NCI-H524 treated with DMSO at 0.1 percent for 48 hours (cell line): ENCODE measurements around the gene DAPL1.
"Not testable (repeated sequence)": the region's sequence is repeated elsewhere in the genome, so short reads cannot be mapped to it uniquely, and the experiment has no call there.

Experiments used
- DNase-seq: peaks from one replicate; lab custom pipeline; 2025; lab: John Stamatoyannopoulos, UW

Gene DAPL1

DNA sequence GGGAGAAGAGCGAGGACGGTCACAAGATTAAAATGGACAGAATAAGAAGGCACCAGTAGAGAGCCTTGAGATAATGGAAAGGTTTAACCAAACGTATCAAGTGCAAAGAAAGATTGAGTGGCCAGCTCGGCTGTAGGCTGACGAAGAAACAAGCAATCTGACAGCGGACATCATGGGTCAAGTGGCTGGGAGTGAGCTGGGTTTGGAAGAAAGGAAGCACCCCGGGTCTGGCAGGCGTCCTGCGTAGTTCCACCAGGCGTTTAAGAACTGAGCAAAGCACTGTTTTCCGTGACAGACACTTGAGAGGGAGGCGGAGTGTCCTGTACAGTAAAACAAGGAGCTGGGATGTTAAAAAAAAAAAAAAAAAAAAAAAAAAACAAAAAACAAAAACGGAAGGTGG is 27.1 kb downstream of the DAPL1 start:
- no peak for DNase-seq

DNA sequence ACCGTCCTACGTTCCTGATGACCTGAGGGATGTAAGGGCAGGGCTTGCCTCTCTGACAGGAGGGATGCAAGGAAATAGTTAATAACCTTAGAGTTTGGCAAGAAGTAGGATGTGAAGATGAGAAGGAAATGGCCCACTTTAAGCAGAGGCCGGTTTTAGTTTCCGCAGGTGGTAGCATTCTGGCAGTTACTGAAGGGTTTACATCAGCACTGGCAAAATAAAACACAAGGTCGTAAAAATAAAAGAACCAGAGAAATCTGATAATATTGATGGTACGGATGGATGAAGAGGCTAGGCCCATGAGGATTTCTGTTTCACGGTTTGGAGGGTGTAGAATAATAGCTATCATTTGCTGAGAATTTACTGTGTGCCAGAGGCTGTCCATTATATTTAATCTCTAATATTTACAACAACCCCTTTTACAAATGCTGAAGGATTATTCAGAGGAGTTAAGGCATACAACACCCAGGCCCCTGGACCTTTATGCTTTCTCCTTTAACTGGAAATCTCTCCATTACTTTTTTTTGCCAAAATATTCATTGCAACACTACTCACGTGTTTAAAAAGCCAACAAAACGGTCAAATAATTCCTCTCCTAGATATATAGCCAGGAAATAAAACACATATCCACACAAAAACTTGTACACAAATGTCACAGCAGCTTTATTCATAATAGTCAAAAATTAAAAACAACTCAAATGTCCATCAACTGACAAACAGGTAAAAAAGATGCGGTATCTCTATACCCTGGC is 28.5 kb downstream of the DAPL1 start:
- DNase-seq = no peak

- DNase-seq = no peak
Measured at GRCh38 chr2:158825021-158825420, 29.9 kb downstream of the DAPL1 start.

DNA sequence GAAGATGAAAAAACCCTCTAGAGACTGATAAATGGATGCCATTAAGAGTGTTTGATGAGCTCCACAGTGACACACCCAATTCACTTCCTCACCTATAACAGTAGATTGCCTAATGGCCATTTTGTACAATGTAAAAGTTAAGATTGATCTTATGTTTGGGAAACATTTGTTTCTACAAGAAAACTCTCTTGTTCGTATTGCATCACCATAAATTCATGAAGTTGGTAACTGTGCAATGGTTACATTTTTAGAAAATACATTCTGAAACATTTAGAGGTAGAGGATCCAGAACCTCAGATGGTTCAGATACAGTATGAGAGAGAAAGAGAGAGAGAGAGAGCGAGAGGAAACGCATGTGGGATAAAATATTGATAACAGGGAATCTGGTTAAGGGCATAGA is 31.8 kb downstream of the DAPL1 start:
- no peak for DNase-seq

DNA sequence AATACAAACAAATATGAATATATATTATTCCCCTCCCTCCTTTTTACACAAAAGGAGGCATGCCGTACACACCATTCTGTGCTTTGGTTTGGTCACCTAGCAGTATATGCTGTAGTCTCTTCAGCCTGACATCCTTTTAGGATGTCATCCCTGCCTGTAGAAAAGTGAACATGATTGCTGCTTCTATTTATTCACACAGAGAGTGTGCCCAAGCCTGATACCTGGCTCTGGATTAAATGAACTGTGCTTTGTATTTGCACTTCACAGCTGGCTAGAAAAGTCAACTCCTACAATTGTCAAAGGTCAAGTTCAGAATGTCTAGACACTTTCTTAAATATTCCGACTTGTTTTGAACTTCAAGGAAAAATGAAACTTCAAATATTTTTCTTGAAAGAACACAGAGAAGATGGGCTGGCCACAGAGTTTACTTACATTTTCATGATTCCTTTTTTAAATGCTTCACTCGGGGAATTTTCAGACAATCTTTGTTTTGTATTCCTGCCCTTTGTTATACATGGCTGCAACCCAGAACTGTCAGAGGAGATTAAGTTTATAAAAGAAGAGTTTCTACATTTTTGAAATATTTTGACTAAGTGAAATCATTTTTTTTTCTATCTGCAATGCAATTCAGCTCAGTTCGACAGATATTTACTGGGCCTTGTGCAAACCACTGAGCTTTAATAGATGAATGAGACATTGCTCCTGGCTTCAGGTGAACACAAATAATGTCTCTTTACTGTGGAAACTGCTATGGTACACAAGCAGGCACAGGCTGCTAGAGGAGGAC is 33.5 kb downstream of the DAPL1 start:
- no peak for DNase-seq

GRCh38 chr2:158829167-158829566 is 34.0 kb downstream of the DAPL1 start:
- DNase-seq = no peak

- no peak for DNase-seq
Measured at GRCh38 chr2:158830201-158830600, 35.1 kb downstream of the DAPL1 start.

DNA sequence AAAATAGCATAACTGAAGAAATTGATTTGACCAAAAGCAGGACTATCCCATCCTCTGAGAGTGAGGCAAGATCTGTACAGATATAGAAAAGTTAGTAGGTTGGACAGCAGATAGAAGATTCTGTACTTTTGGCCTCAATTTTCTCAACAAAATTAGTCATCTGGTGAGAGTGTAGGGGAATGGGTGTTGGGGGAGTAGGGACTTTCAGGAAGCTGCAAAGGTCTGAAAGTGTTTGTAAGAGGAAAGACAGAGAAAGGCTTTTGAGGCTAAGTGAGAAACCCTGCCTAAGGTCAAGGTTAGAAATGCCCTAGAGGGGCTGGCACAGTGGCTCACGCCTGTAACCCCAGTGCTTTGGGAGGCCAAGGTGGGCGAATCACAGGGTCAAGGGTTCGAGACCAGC is 40.3 kb downstream of the DAPL1 start:
- DNase-seq = no peak

DNA sequence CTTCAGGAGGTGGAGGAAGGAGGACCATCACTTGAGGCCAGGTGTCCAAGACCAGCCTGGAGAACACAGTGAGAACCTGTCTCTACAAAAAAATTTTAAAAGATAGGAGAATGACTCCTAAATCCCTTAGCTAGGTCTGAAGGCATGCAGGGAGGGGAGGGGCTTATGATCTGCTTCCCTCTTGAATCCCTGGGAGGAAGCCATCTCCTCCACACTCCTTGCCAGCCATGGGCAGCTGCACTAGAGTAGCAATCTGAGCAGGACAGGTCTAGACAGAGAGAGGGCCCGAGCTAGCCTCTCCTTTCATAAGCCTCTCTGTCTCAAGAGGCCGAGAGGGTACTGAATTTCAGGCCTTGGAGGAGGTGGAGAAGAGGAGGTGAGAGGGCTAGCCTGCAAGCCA is 42.5 kb downstream of the DAPL1 start:
- no peak for DNase-seq

GRCh38 chr2:158841850-158842249 is 46.7 kb downstream of the DAPL1 start:
- no peak for DNase-seq

DNA sequence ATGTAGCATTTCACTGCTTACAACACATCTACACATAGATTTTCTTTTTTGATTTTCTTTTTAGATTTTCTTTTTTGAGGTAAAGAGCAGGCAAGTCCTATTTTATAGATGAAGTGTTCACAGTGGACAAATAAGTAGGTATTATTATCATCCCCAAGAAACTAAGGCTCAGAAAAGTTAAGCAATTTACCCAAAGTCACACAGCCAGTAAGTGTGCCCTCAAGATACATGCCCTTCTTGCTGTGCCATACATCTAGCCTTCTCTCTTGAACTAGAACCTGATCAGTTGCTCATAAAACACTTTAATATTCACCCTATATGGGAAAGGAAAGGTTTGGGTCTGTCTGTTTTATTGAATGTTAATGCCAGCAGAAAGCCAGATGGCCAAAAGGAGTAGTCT is 50.3 kb downstream of the DAPL1 start:
- no peak for DNase-seq

GRCh38 chr2:158845859-158846258 is 50.7 kb downstream of the DAPL1 start:
- no peak for DNase-seq

GRCh38 chr2:158847526-158847925 is 52.4 kb downstream of the DAPL1 start:
- DNase-seq = not testable (repeated sequence)

DNA sequence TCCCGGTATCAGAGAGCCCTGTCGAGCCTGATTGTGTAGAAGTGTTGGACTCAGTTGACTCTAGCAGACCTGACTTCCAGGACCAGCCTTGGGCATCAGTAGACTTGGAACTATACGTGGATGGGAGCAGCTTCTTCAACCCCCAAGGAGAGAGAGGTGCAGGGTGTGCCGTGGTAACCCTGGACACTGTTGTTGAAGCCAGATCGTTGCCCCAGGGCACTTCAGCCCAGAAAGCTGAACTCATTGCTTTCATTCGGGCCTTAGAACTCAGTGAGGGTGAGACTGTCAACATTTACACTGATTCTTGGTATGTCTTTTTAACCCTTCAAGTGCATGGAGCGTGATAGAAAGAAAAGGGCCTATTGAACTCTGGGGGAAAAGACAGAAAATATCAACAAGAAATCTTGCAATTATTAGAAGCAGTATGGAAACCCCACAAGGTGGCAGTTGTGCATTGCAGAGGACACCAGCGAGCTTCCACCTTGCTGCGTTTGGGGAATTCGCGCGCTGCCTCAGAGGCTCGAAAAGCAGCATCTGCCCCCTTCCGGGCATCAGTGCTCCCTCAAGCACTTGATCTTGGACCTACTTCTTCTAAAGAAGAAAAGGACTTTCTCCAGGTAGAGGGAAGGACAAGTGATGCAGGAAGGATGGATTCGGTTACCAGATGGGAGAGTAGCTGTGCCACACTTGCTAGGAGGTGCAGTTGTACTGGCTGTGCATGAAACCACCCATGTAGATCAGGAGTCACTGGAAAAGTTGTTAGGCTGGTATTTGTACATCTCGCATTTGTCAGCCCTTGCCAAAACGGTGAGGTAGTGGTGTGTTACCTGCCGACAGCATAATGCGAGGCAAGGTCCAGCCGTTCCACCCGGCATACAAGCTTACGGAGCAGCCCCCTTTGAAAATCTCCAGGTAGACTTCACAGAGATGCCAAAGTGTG is 53.2 kb downstream of the DAPL1 start:
- not testable (repeated sequence) for DNase-seq

- DNase-seq = not testable (repeated sequence)
Measured at GRCh38 chr2:158860179-158860578, 65.1 kb downstream of the DAPL1 start.

DNA sequence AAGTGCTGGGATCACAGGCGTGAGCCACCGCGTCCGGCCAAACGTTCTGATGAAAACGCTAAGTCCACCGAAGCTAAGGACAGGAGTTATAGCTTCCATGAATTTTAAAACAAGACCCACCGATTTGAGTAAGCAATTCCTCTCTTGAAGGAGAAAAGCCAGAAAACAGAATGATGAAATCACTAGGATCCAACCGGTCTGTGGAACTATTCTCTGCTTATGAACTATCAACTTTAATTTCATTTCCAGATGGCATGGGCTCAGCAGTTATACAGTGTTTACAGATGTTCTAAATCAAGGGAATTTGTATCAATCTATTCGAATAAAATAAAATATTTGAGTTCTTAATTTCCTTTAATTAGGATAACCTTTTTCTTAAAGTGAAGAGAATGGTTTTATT is 66.5 kb downstream of the DAPL1 start:
- not testable (repeated sequence) for DNase-seq

GRCh38 chr2:158865469-158865868 is 70.4 kb downstream of the DAPL1 start:
- DNase-seq = not testable (repeated sequence)
